Mesendoderm (in vitro differentiated cells): ENCODE measurements around the gene ZNRF2.
A peak's percentile ranks its signal among the peaks of the same experiment; 100 is the strongest.

ENCODE experiments used
- DNase-seq: peaks from one replicate; pipeline ENCODE4 v3.0.0; 2013
- H2AK5ac ChIP-seq: 2 replicates; pipeline ENCODE4 v1.6.1; 2013; ENCODE audit warnings: low read length, inconsistent platforms
- H2BK120ac ChIP-seq: 2 replicates; pipeline ENCODE4 v1.6.1; 2013; ENCODE audit warnings: low read depth, mild to moderate bottlenecking, low read length, moderate library complexity, mixed read lengths
- H2BK15ac ChIP-seq: replicated peaks from 2 replicates; pipeline ENCODE4 v1.6.1; 2013; ENCODE audit warnings: low read depth, mild to moderate bottlenecking, moderate library complexity
- H2BK5ac ChIP-seq: 2 replicates; pipeline ENCODE4 v1.6.1; 2013; ENCODE audit warnings: low read length, inconsistent platforms
- H3K18ac ChIP-seq: 2 replicates; pipeline ENCODE4 v1.6.1; 2013; ENCODE audit warnings: mild to moderate bottlenecking, low read length, mixed read lengths
- H3K23ac ChIP-seq: one replicate; pipeline ENCODE4 v1.6.1; 2013; ENCODE audit warnings: low read length
- H3K27ac ChIP-seq: 2 replicates; pipeline ENCODE4 v1.5.1; 2013; ENCODE audit warnings: low read depth, mild to moderate bottlenecking, inconsistent platforms, low read length, moderate library complexity
- H3K27me3 ChIP-seq: 2 replicates; pipeline ENCODE4 v1.6.1; 2013; ENCODE audit warnings: low read length, control low read depth, mild to moderate bottlenecking, inconsistent platforms; ENCODE audit not compliant: insufficient read depth, poor library complexity
- H3K36me3 ChIP-seq: 2 replicates; pipeline ENCODE4 v1.6.1; 2013; ENCODE audit warnings: low read length, inconsistent platforms; ENCODE audit not compliant: control insufficient read depth, insufficient read depth
- H3K4ac ChIP-seq: one replicate; pipeline ENCODE4 v1.6.1; 2013; ENCODE audit warnings: low read depth, mild to moderate bottlenecking, low read length, moderate library complexity
- H3K4me1 ChIP-seq: 2 replicates; pipeline ENCODE4 v1.6.1; 2013; ENCODE audit warnings: low read depth, low read length, inconsistent platforms; ENCODE audit not compliant: control insufficient read depth
- H3K4me2 ChIP-seq: 2 replicates; pipeline ENCODE4 v1.6.1; 2013; ENCODE audit warnings: low read length
- H3K4me3 ChIP-seq: 2 replicates; pipeline ENCODE4 v1.5.1; 2013; ENCODE audit warnings: mild to moderate bottlenecking, low read length
- H3K56ac ChIP-seq: one replicate; pipeline ENCODE4 v1.6.1; 2013; ENCODE audit warnings: low read length
- H3K79me1 ChIP-seq: 2 replicates; pipeline ENCODE4 v1.6.1; 2013; ENCODE audit warnings: low read length, inconsistent platforms
- H3K79me2 ChIP-seq: 2 replicates; pipeline ENCODE4 v1.6.1; 2013; ENCODE audit warnings: mild to moderate bottlenecking, low read length; ENCODE audit not compliant: control insufficient read depth, insufficient read depth
- H3K9ac ChIP-seq: 2 replicates; pipeline ENCODE4 v1.6.1; 2013; ENCODE audit warnings: low read length, inconsistent platforms
- H4K5ac ChIP-seq: one replicate; pipeline ENCODE4 v1.6.1; 2013; ENCODE audit warnings: low read length
- H4K8ac ChIP-seq: one replicate; pipeline ENCODE4 v1.6.1; 2013; ENCODE audit warnings: low read depth, mild to moderate bottlenecking, control low read depth, low read length, moderate library complexity
- WGBS: extraction: QIAGEN DNeasy Blood & Tissue Kit; methylation state at CpG from one replicate; pipeline ENCODE4 v1.1.7; 2013; ENCODE audit warnings: low lambda C conversion rate, missing lambda C conversion rate; ENCODE audit not compliant: insufficient coverage; ENCODE audit errors: extremely low coverage; 5-methylcytosine and 5-hydroxymethylcytosine counted together

ZNRF2 gene

DNA sequence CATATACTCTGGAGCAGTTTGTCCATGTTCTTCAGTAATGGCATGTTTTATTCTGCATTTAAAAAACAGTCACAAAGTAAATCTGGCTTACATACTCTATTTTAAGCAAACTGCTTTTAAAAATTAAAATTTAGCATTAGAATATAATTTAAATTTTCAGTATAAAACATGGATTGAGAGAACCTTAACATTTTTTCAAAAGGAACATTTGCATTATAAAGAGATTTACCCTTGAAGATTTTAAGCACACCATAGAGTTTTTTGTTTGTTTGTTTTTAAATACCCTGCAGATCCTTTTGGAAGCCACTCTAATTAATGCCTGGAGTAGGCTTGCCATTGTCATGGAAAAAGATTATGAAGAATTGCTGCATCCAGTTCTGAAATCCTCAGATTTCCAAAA is 70.4 kb downstream of the ZNRF2 start:
- H3K27me3 ChIP-seq = no peaks in the 10 kb centered on the region
- no peak overlapping the region for H2AK5ac ChIP-seq
- H3K4me1 ChIP-seq = no peaks in the 10 kb centered on the region
- H3K27ac ChIP-seq = no peak overlapping the region
- no peak overlapping the region for H3K9ac ChIP-seq
- H4K8ac ChIP-seq = no peak overlapping the region
- no peaks in the 10 kb centered on the region for H3K79me2 ChIP-seq
- no peak overlapping the region for H3K4me3 ChIP-seq
- no peak overlapping the region for H4K5ac ChIP-seq
- no peaks in the 10 kb centered on the region for H3K36me3 ChIP-seq
- no peak for DNase-seq
- no peak overlapping the region for H3K4ac ChIP-seq
- no peak overlapping the region for H3K18ac ChIP-seq
- no peaks in the 10 kb centered on the region for H3K79me1 ChIP-seq
- no peak overlapping the region for H2BK5ac ChIP-seq
- H3K56ac ChIP-seq = no peak overlapping the region
- H3K23ac ChIP-seq = no peak overlapping the region
- no peak overlapping the region for H2BK120ac ChIP-seq
- no peak overlapping the region for H3K4me2 ChIP-seq
- H2BK15ac ChIP-seq = no peak overlapping the region

DNA sequence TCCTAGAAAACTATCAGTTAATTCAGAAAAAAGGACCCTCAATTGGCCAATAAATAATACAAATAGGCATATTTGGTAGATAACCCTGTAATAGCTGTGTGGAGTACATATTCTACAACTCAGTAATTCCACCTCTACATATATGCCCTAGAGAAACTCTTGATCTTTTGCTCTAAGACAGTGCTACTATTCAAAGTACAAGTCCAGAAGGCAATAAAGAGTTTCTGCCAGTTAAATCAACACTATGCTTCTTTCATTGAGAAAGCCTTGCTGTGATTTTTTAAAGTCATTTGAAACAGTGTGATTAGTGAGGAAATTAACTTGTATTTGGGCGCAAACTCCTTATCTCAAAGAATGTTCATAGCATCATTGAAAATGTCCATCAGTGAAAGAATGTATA is 75.6 kb downstream of the ZNRF2 start:
- Histone ChIP-seq H3K4me1 (no peaks in the 10 kb centered on the region), H3K36me3 (no peaks in the 10 kb centered on the region), H4K8ac (no peak overlapping the region), H3K23ac (no peak overlapping the region), H3K27ac (no peak overlapping the region), H2BK5ac (no peak overlapping the region), H3K4me3 (no peak overlapping the region), H3K56ac (no peak overlapping the region), H4K5ac (no peak overlapping the region), H3K79me2 (no peaks in the 10 kb centered on the region), H3K27me3 (no peaks in the 10 kb centered on the region), H2BK120ac (no peak overlapping the region), H3K4ac (no peak overlapping the region), H3K9ac (no peak overlapping the region), H3K79me1 (no peaks in the 10 kb centered on the region), H3K4me2 (no peak overlapping the region), H2BK15ac (no peak overlapping the region), H3K18ac (no peak overlapping the region), H2AK5ac (no peak overlapping the region)
- WGBS = no CpG with 5 or more reads among the region's 1 CpG
- DNase-seq = no peak

- Histone ChIP-seq H3K4ac (no peak overlapping the region), H3K79me1 (no peaks in the 10 kb centered on the region), H3K23ac (no peak overlapping the region), H3K79me2 (no peaks in the 10 kb centered on the region), H3K18ac (no peak overlapping the region), H4K8ac (no peak overlapping the region), H2AK5ac (no peak overlapping the region), H3K4me1 (no peaks in the 10 kb centered on the region), H3K36me3 (no peaks in the 10 kb centered on the region), H3K56ac (no peak overlapping the region), H2BK5ac (no peak overlapping the region), H3K27ac (no peak overlapping the region), H3K4me3 (no peak overlapping the region), H4K5ac (no peak overlapping the region), H3K9ac (no peak overlapping the region), H2BK15ac (no peak overlapping the region), H2BK120ac (no peak overlapping the region), H3K4me2 (no peak overlapping the region), H3K27me3 (no peaks in the 10 kb centered on the region)
- no peak for DNase-seq
- no CpG with 5 or more reads among the region's 3 CpGs for WGBS
Measured at GRCh38 chr7:30363778-30364563, 79.6 kb downstream of the ZNRF2 start.

DNA sequence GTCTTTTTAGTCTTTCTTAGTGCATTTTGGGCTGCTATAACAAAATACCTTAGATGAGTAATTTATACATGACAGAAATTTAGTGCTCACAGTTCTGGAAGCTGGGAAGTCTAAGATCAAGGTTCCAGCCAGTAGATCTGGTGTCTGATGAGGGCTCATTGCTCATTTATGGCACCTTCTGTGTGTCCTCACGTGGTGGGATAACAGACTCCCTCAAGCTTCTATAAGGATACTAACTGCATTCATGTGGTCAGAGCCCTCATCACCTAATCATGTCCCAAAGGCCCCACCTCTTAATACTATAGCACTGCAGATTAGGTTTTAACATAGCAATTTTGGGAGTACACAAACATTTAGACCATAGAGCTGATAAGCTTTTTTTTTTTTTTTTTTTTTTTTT is 80.4 kb downstream of the ZNRF2 start:
- no peaks in the 10 kb centered on the region for H3K79me2 ChIP-seq
- no peaks in the 10 kb centered on the region for H3K36me3 ChIP-seq
- DNase-seq = no peak
- no peak overlapping the region for H3K4ac ChIP-seq
- H2BK120ac ChIP-seq = no peak overlapping the region
- H3K4me2 ChIP-seq = no peak overlapping the region
- H3K27me3 ChIP-seq = no peaks in the 10 kb centered on the region
- no peak overlapping the region for H3K9ac ChIP-seq
- no peak overlapping the region for H2BK5ac ChIP-seq
- no peak overlapping the region for H3K56ac ChIP-seq
- H3K23ac ChIP-seq = no peak overlapping the region
- H3K4me1 ChIP-seq = no peaks in the 10 kb centered on the region
- no peak overlapping the region for H3K4me3 ChIP-seq
- no peaks in the 10 kb centered on the region for H3K79me1 ChIP-seq
- H3K18ac ChIP-seq = no peak overlapping the region
- H4K8ac ChIP-seq = peak overlapping the region; percentile 56
- no peak overlapping the region for H4K5ac ChIP-seq
- no CpG with 5 or more reads among the region's 1 CpG for WGBS
- no peak overlapping the region for H3K27ac ChIP-seq
- no peak overlapping the region for H2BK15ac ChIP-seq
- no peak overlapping the region for H2AK5ac ChIP-seq

DNA sequence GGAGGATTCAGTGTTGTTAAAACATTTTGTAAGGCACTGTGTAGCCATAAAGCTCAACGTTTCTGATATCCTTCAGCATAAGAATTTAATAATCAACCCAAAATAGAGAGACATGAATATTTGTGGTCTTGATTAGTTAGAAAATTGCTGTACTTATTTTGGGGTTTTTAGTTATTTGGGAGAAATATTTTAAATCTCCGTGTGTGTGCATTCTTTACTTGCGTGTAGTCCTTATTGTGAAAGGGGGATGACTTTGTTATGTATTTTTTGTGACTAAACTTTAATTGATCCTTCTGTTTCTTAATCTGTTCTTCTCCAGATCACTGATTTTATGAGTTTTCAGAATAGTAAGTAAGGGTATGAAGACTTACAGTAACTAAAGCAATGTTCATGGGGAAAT is 81.2 kb downstream of the ZNRF2 start:
- Histone ChIP-seq H2BK15ac (no peak overlapping the region), H2BK5ac (no peak overlapping the region), H4K8ac (no peak overlapping the region), H3K23ac (no peak overlapping the region), H3K27me3 (no peaks in the 10 kb centered on the region), H3K4ac (no peak overlapping the region), H3K79me1 (no peaks in the 10 kb centered on the region), H2AK5ac (no peak overlapping the region), H3K4me1 (no peaks in the 10 kb centered on the region), H3K56ac (no peak overlapping the region), H3K79me2 (no peaks in the 10 kb centered on the region), H2BK120ac (no peak overlapping the region), H3K18ac (no peak overlapping the region), H3K27ac (no peak overlapping the region), H3K4me3 (no peak overlapping the region), H4K5ac (no peak overlapping the region), H3K4me2 (no peak overlapping the region), H3K9ac (no peak overlapping the region), H3K36me3 (no peaks in the 10 kb centered on the region)
- 100% methylated on average over 1 of the region's 3 CpGs for WGBS
- DNase-seq = no peak

GRCh38 chr7:30366606-30367005 is 82.2 kb downstream of the ZNRF2 start:
- Histone ChIP-seq H3K79me1 (no peaks in the 10 kb centered on the region), H3K79me2 (no peaks in the 10 kb centered on the region), H3K23ac (no peak overlapping the region), H3K27ac (no peak overlapping the region), H3K4ac (no peak overlapping the region), H4K8ac (no peak overlapping the region), H2AK5ac (no peak overlapping the region), H3K4me1 (no peaks in the 10 kb centered on the region), H3K56ac (no peak overlapping the region), H2BK120ac (no peak overlapping the region), H3K18ac (no peak overlapping the region), H2BK5ac (no peak overlapping the region), H3K4me3 (no peak overlapping the region), H3K36me3 (no peaks in the 10 kb centered on the region), H2BK15ac (no peak overlapping the region), H3K9ac (no peak overlapping the region), H3K27me3 (no peaks in the 10 kb centered on the region), H3K4me2 (no peak overlapping the region), H4K5ac (no peak overlapping the region)
- DNase-seq = no peak
- WGBS = no CpG with 5 or more reads among the region's 2 CpGs
